ENCODE measurements around the gene DERL3. TPM values are rescaled to one million over a fixed set of nuclear protein-coding genes. Genes with fewer than 3 reads are reported as not detected.

DERL3 gene
- total and polyA plus RNA-seq, 2 of the 13 experiments (the other 11 are each of a cell fraction or from before 2014, with no cell fraction given) = not detected

GRCh38 chr22:23790819-23791737 is 47.7 kb downstream of the DERL3 start:
- whole genome bisulfite sequencing (ENCODE audit: low lambda C conversion rate) = 81% methylated on average over 7 of the region's 11 CpGs
- ChIA-PET CTCF (ENCODE audit: low intra/inter-chr PET ratio, low total read pairs) (no interaction called here), POLR2A (interaction anchor here (7.1 kb wide), 1 partner anchor 16 kb away, joined by 201 read pairs; the partner anchor contains the start of gene MMP11)
- in situ Hi-C loops (cut with HindIII; ENCODE audit: extremely low pct_ligation_motif_present, low pct_unique_long_range_greater_than_20kb) (no loop called here), intact Hi-C loops (cut with micrococcal nuclease; ENCODE audit: unreplicated experiment) (no loop called here)
- peaks cover 23% of the 10 kb centered on the region for H4K20me1 ChIP-seq (ENCODE audit: insufficient read depth, low read length)
- no peak for FAIRE-seq
- no TSS peak for BruUV-seq (replicated peaks)
- ATAC-seq = no peak
- no peaks in the 10 kb centered on the region for H3K27me3 ChIP-seq (ENCODE audit: control insufficient read depth in 1 of 2, insufficient read depth in 2 of 2, low read length in 2 of 2)
- no peak for TF ChIP-seq NRL (CRISPR knock-in tag; IDR thresholded peaks at IDR 0.05; ENCODE audit: borderline replicate concordance)
- no peak for TF ChIP-seq NR2C2 (CRISPR knock-in tag; IDR thresholded peaks at IDR 0.05; ENCODE audit: borderline replicate concordance)
- no peak for TF ChIP-seq NKX3-1 (CRISPR knock-in tag; IDR thresholded peaks at IDR 0.05)
- TF ChIP-seq MBNL3 (CRISPR knock-in tag; conservative IDR thresholded peaks at IDR 0.05) = no peak
- no peak for TF ChIP-seq LCORL (IDR thresholded peaks at IDR 0.05)
- no peak for TF ChIP-seq LCORL (CRISPR knock-in tag; IDR thresholded peaks at IDR 0.05)
- TF ChIP-seq, protein P1, sequence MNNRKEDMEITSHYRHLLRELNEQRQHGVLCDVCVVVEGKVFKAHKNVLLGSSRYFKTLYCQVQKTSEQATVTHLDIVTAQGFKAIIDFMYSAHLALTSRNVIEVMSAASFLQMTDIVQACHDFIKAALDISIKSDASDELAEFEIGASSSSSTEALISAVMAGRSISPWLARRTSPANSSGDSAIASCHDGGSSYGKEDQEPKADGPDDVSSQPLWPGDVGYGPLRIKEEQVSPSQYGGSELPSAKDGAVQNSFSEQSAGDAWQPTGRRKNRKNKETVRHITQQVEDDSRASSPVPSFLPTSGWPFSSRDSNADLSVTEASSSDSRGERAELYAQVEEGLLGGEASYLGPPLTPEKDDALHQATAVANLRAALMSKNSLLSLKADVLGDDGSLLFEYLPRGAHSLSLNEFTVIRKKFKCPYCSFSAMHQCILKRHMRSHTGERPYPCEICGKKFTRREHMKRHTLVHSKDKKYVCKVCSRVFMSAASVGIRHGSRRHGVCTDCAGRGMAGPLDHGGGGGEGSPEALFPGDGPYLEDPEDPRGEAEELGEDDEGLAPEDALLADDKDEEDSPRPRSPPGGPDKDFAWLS (CRISPR knock-in tag; IDR thresholded peaks at IDR 0.05; ENCODE audit: borderline replicate concordance) = no peak
- TF ChIP-seq MEIS2 (CRISPR knock-in tag; IDR thresholded peaks at IDR 0.05) = no peak
- no peak for TF ChIP-seq ZNF121 (CRISPR knock-in tag; IDR thresholded peaks at IDR 0.05)
- TF ChIP-seq ZNF75D (CRISPR knock-in tag; IDR thresholded peaks at IDR 0.05; ENCODE audit: borderline replicate concordance) = no peak
- TF ChIP-seq ZNF589 (CRISPR knock-in tag; conservative IDR thresholded peaks at IDR 0.05) = no peak
- TF ChIP-seq SP4 (CRISPR knock-in tag; IDR thresholded peaks at IDR 0.05) = no peak
- TF ChIP-seq ZNF441 (CRISPR knock-in tag; IDR thresholded peaks at IDR 0.05; ENCODE audit: borderline replicate concordance) = no peak
- TF ChIP-seq NAIF1 (CRISPR knock-in tag; IDR thresholded peaks at IDR 0.05; ENCODE audit: borderline replicate concordance) = no peak
- no peak for TF ChIP-seq ZNF672 (CRISPR knock-in tag; IDR thresholded peaks at IDR 0.05)
- TF ChIP-seq, protein P2, sequence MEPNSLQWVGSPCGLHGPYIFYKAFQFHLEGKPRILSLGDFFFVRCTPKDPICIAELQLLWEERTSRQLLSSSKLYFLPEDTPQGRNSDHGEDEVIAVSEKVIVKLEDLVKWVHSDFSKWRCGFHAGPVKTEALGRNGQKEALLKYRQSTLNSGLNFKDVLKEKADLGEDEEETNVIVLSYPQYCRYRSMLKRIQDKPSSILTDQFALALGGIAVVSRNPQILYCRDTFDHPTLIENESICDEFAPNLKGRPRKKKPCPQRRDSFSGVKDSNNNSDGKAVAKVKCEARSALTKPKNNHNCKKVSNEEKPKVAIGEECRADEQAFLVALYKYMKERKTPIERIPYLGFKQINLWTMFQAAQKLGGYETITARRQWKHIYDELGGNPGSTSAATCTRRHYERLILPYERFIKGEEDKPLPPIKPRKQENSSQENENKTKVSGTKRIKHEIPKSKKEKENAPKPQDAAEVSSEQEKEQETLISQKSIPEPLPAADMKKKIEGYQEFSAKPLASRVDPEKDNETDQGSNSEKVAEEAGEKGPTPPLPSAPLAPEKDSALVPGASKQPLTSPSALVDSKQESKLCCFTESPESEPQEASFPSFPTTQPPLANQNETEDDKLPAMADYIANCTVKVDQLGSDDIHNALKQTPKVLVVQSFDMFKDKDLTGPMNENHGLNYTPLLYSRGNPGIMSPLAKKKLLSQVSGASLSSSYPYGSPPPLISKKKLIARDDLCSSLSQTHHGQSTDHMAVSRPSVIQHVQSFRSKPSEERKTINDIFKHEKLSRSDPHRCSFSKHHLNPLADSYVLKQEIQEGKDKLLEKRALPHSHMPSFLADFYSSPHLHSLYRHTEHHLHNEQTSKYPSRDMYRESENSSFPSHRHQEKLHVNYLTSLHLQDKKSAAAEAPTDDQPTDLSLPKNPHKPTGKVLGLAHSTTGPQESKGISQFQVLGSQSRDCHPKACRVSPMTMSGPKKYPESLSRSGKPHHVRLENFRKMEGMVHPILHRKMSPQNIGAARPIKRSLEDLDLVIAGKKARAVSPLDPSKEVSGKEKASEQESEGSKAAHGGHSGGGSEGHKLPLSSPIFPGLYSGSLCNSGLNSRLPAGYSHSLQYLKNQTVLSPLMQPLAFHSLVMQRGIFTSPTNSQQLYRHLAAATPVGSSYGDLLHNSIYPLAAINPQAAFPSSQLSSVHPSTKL (CRISPR knock-in tag; IDR thresholded peaks at IDR 0.05) = no peak
- no peak for TF ChIP-seq NONO (IDR thresholded peaks at IDR 0.05)
- no peak for TF ChIP-seq NONO (CRISPR knock-in tag; conservative IDR thresholded peaks at IDR 0.05)
- no peak for TF ChIP-seq ZNF784 (CRISPR knock-in tag; IDR thresholded peaks at IDR 0.05; ENCODE audit: borderline replicate concordance)
- peaks cover 54% of the 10 kb centered on the region for H3K79me2 ChIP-seq (ENCODE audit: insufficient read depth, low read length)
- H2AFZ ChIP-seq (ENCODE audit: low read length) = no peak overlapping the region
- H3K4me1 ChIP-seq (ENCODE audit: insufficient read depth, low read length) = peaks cover 32% of the 10 kb centered on the region
- no peak overlapping the region for H3K27ac ChIP-seq (ENCODE audit: extremely low read length, insufficient read depth, low read length)
- no peak overlapping the region for H3K9ac ChIP-seq (ENCODE audit: insufficient read depth, low read depth, low read length)
- no peak overlapping the region for H3K4me2 ChIP-seq (ENCODE audit: low read depth, low read length)
- H3K9me3 ChIP-seq (ENCODE audit: low read length) = no peaks in the 10 kb centered on the region
- H3K4me3 ChIP-seq (replicated peaks in 1 of 3; ENCODE audit: insufficient read depth in 1 of 3, low read depth in 2 of 3, low read length in 3 of 3) = no peak overlapping the region
- no peak for DNase-seq (ENCODE audit: low spot score)
- peaks cover 14 to 42% of the 10 kb centered on the region in 2 experiments for H3K36me3 ChIP-seq (replicated peaks in 1 of 2; ENCODE audit: control insufficient read depth in 1 of 2, insufficient read depth in 2 of 2, low read length in 2 of 2)
